DMS 273 treated with DMSO at 0.1 percent for 48 hours (cell line): ENCODE results near the gene AGO3.
"Not testable (repeated sequence)": the region's sequence is repeated elsewhere in the genome, so short reads cannot be mapped to it uniquely, and the experiment has no call there.

Source experiments
- DNase-seq: peaks from one replicate; lab custom pipeline; 2025; lab: John Stamatoyannopoulos, UW

AGO3 gene

GRCh38 chr1:35925741-35926140, 5.2 kb upstream of the AGO3 start:
- no peak for DNase-seq

GRCh38 chr1:35927472-35927871, 3.4 kb upstream of the AGO3 start:
- DNase-seq = no peak

- DNase-seq = peak; percentile 54
Measured at GRCh38 chr1:35929730-35930592, 944 bp upstream of the AGO3 start.

- DNase-seq = no peak
Measured at GRCh38 chr1:35931446-35932157, 697 bp downstream of the AGO3 start.

- DNase-seq = no peak
Measured at GRCh38 chr1:35932158-35932636, 1.3 kb downstream of the AGO3 start.

- no peak for DNase-seq
Measured at GRCh38 chr1:35932941-35933340, 2.0 kb downstream of the AGO3 start.

GRCh38 chr1:35935442-35936388, 4.8 kb downstream of the AGO3 start:
- DNase-seq = no peak

GRCh38 chr1:35936838-35937237, 5.9 kb downstream of the AGO3 start:
- no peak for DNase-seq

GRCh38 chr1:35939484-35939883, 8.6 kb downstream of the AGO3 start:
- DNase-seq = no peak

- DNase-seq = no peak
Measured at GRCh38 chr1:35945327-35945726, 14.4 kb downstream of the AGO3 start.

- DNase-seq = no peak
Measured at GRCh38 chr1:35947547-35947946, 16.6 kb downstream of the AGO3 start.

GRCh38 chr1:35958558-35958957, 27.7 kb downstream of the AGO3 start:
- DNase-seq = no peak

- DNase-seq = no peak
Measured at GRCh38 chr1:35959304-35959703, 28.4 kb downstream of the AGO3 start.

GRCh38 chr1:35962952-35963351, 32.0 kb downstream of the AGO3 start:
- no peak for DNase-seq

- DNase-seq = not testable (repeated sequence)
Measured at GRCh38 chr1:35964277-35964676, 33.4 kb downstream of the AGO3 start.

GRCh38 chr1:35968396-35968795, 37.5 kb downstream of the AGO3 start:
- no peak for DNase-seq

GRCh38 chr1:35971601-35972000, 40.7 kb downstream of the AGO3 start:
- DNase-seq = no peak

- not testable (repeated sequence) for DNase-seq
Measured at GRCh38 chr1:35972631-35973030, 41.7 kb downstream of the AGO3 start.

GRCh38 chr1:35980090-35980489, 49.2 kb downstream of the AGO3 start:
- DNase-seq = no peak

- no peak for DNase-seq
Measured at GRCh38 chr1:35988237-35988636, 57.3 kb downstream of the AGO3 start.

GRCh38 chr1:36006941-36007500, 76.1 kb downstream of the AGO3 start:
- DNase-seq = no peak

GRCh38 chr1:36007741-36008140, 76.8 kb downstream of the AGO3 start:
- no peak for DNase-seq
